Testis (tissue), 3 donors: Measurements from ENCODE around the gene LRIG1. TPM values are rescaled to one million over a fixed set of nuclear protein-coding genes. Genes with fewer than 3 reads are reported as not detected.

Experiments
- DNase-seq: peaks from one replicate; pipeline ENCODE4 v3.0.0-alpha.2; 2019
- H3K27ac ChIP-seq, 2 donors: fragments of 200-600 bp; sonication (generic); one replicate each; pipeline ENCODE4 v1.5.1; 2019
- H3K27me3 ChIP-seq: fragments of 200-600 bp; sonication (generic); one replicate; pipeline ENCODE4 v1.5.1; 2019
- H3K36me3 ChIP-seq: fragments of 200-600 bp; sonication (generic); one replicate; pipeline ENCODE4 v1.5.1; 2017; ENCODE audit warnings: low read depth; ENCODE audit errors: missing control alignments
- H3K4me1 ChIP-seq: fragments of 200-600 bp; sonication (generic); one replicate; pipeline ENCODE4 v1.5.1; 2019
- H3K4me3 ChIP-seq, 2 donors: fragments of 200-600 bp; sonication (generic); one replicate each; pipeline ENCODE4 v1.5.1; 2017 to 2019
- H3K9me3 ChIP-seq: fragments of 200-600 bp; sonication (generic); one replicate; pipeline ENCODE4 v1.5.1; 2017
- POLR2A ChIP-seq: fragments of 450-650 bp; IDR thresholded peaks from one replicate; pipeline ENCODE4 v1.6.1; 2017; ENCODE audit warnings: antibody characterized with exemption, mild to moderate bottlenecking, moderate library complexity
- WGBS, 2 donors: methylation state at CpG; one replicate each; pipeline ENCODE4 v1.1.5; 2018; 5-methylcytosine and 5-hydroxymethylcytosine counted together
- intact Hi-C: fragments of 100-400 bp; cut with DNase I; formaldehyde crosslinking; loops from one replicate; pipeline ENCODE4 v1.15.1; 2023; ENCODE audit warnings: low total_unique reads
- polyA plus RNA-seq: library from polyadenylated mRNA; stranded (reverse); fragments of 350-450 nt; fragmentation: Illumina TruSeq; extraction: RNeasy Lipid Tissue Mini Kit (QIAGEN cat#74804); gene quantifications from one replicate; pipeline ENCODE4 v1.2.3, GENCODE V29; 2014; ENCODE audit warnings: low read depth, low replicate concordance; ENCODE audit not compliant: insufficient read depth
- total RNA-seq, 2 donors: library from RNA; depleted of rRNA; stranded (reverse); fragments of >200 nt; gene quantifications; one replicate each; pipeline ENCODE4 v1.2.3, GENCODE V29; 2016
- TF ChIP-seq, protein P1 (sequence below), 3 experiments: fragments of 450-650 bp in 2 of 3; fragments of 200-600 bp in 1 of 3; sonication (generic) in 1 of 3; IDR thresholded peaks; one replicate each; pipeline ENCODE4 v1.5.1; 2016 to 2019; ENCODE audit warnings: antibody characterized with exemption in 3 of 3, mild to moderate bottlenecking in 2 of 3, moderate library complexity in 1 of 3

LRIG1 gene
- total and polyA plus RNA-seq, 3 donors from 2014 or later = 62.7 to 107 (median 77.9) TPM

DNA sequence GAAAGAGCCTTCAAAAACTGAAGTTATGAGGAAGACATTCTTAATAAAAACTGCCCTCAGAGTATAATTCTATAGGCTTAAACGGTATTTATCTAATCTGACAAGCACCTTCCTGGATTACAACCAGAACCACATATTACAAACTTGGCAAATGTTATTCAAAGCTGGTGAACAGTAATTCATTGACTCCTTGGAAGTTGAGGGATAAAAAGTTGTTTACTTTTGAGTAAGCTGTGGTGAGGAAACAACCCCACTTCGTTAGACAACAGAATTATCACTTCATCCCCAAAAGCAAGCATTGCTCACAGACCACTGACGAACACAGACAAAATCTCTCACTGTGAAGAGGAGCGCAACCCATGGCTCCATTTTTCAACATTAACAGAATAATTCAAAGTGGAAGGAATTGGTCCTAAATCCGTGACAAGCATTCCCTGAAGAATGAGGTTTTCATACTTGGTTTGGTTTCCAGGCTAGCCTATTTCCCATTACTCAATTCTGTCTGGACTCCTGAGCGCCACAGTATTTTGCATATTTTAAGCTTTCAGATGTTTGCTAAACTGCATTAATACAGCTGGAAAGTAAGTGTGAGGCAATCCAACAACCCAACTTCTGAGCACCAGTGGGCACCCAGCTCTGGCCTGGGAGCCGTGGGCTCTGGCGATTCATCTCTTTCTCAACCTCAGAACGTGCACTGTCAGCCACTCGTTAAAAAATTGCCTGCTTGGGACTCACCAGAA lies 32.7 kb downstream of the LRIG1 start:
- no peaks in the 10 kb centered on the region for H3K4me1 ChIP-seq

GRCh38 chr3:66466606-66467270 lies 34.1 kb downstream of the LRIG1 start:
- Histone ChIP-seq H3K4me3 (no peak overlapping the region), H3K9me3 (no peaks in the 10 kb centered on the region), H3K4me1 (no peaks in the 10 kb centered on the region), H3K27me3 (no peaks in the 10 kb centered on the region), H3K36me3 (no peaks in the 10 kb centered on the region), H3K27ac (no peak overlapping the region)
- intact Hi-C loops = no loop called here
- 90 to 93% methylated on average over 11 of the region's 11 CpGs for WGBS, 2 donors
- no peak for DNase-seq
- no peak for TF ChIP-seq POLR2A
- TF ChIP-seq, protein P1, sequence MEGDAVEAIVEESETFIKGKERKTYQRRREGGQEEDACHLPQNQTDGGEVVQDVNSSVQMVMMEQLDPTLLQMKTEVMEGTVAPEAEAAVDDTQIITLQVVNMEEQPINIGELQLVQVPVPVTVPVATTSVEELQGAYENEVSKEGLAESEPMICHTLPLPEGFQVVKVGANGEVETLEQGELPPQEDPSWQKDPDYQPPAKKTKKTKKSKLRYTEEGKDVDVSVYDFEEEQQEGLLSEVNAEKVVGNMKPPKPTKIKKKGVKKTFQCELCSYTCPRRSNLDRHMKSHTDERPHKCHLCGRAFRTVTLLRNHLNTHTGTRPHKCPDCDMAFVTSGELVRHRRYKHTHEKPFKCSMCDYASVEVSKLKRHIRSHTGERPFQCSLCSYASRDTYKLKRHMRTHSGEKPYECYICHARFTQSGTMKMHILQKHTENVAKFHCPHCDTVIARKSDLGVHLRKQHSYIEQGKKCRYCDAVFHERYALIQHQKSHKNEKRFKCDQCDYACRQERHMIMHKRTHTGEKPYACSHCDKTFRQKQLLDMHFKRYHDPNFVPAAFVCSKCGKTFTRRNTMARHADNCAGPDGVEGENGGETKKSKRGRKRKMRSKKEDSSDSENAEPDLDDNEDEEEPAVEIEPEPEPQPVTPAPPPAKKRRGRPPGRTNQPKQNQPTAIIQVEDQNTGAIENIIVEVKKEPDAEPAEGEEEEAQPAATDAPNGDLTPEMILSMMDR (IDR thresholded peaks at IDR 0.05) = no peak

More for the DNA sequence above, 32.7 kb downstream of the LRIG1 start:
- no peak overlapping the region for H3K4me3 ChIP-seq
- no peaks in the 10 kb centered on the region for H3K36me3 ChIP-seq
- no peak for TF ChIP-seq POLR2A
- 85 to 86% methylated on average over 10 of the region's 10 CpGs for WGBS, 2 donors
- no peak for DNase-seq
- H3K27ac ChIP-seq = no peak overlapping the region
- intact Hi-C loops = no loop called here
- no peaks in the 10 kb centered on the region for H3K27me3 ChIP-seq
- no peaks in the 10 kb centered on the region for H3K9me3 ChIP-seq

- no peak for DNase-seq
- H3K27ac ChIP-seq = no peak overlapping the region
- TF ChIP-seq, protein P1 (IDR thresholded peaks at IDR 0.05) = no peak
- no peak for TF ChIP-seq POLR2A
- no peak overlapping the region for H3K4me3 ChIP-seq
- H3K4me1 ChIP-seq = no peaks in the 10 kb centered on the region
- H3K9me3 ChIP-seq = no peaks in the 10 kb centered on the region
- intact Hi-C loops = no loop called here
- no peaks in the 10 kb centered on the region for H3K36me3 ChIP-seq
- H3K27me3 ChIP-seq = no peaks in the 10 kb centered on the region
- WGBS, 2 donors = 95% methylated on average over 4 of the region's 4 CpGs
Observed at GRCh38 chr3:66465587-66465986, 35.2 kb downstream of the LRIG1 start.

- H3K9me3 ChIP-seq = no peaks in the 10 kb centered on the region
- H3K27ac ChIP-seq = no peak overlapping the region
- H3K4me3 ChIP-seq = no peak overlapping the region
- DNase-seq = no peak
- no peaks in the 10 kb centered on the region for H3K4me1 ChIP-seq
- WGBS, 2 donors = 94 to 95% methylated on average over 3 of the region's 3 CpGs
- no peaks in the 10 kb centered on the region for H3K27me3 ChIP-seq
- H3K36me3 ChIP-seq = no peaks in the 10 kb centered on the region
- intact Hi-C loops = no loop called here
- TF ChIP-seq, protein P1 (IDR thresholded peaks at IDR 0.05) = no peak
- TF ChIP-seq POLR2A = no peak
Observed at GRCh38 chr3:66465034-66465433, 35.8 kb downstream of the LRIG1 start.

GRCh38 chr3:66464512-66464894 lies 36.3 kb downstream of the LRIG1 start:
- H3K4me1 ChIP-seq = no peaks in the 10 kb centered on the region
- no peak for DNase-seq

More at GRCh38 chr3:66464512-66464894, 36.3 kb downstream of the LRIG1 start:
- Histone ChIP-seq H3K27ac (no peak overlapping the region), H3K36me3 (no peaks in the 10 kb centered on the region), H3K4me3 (no peak overlapping the region), H3K27me3 (no peaks in the 10 kb centered on the region), H3K9me3 (no peaks in the 10 kb centered on the region)
- intact Hi-C loops = no loop called here
- WGBS, 2 donors = 64 to 66% methylated on average over 3 of the region's 3 CpGs
- TF ChIP-seq, protein P1 (IDR thresholded peaks at IDR 0.05) = no peak
- TF ChIP-seq POLR2A = no peak
